Activated gamma-delta T cell treated with anti-CD3 and anti-CD28 coated beads, Interleukin-2, amount 50 U/mL, for 16 hours (primary cell): Measurements from ENCODE around the gene NGFR.

Experiments
- DNase-seq: peaks from one replicate; pipeline ENCODE4 v3.0.0-alpha.2; 2020; ENCODE audit warnings: low read depth

NGFR gene

GRCh38 chr17:49469831-49470810 lies 25.0 kb upstream of the NGFR start:
- no peak for DNase-seq

GRCh38 chr17:49471089-49471683 lies 23.9 kb upstream of the NGFR start:
- DNase-seq, result no peak

- no peak for DNase-seq
Observed at GRCh38 chr17:49471769-49472168, 23.3 kb upstream of the NGFR start.

- DNase-seq, result no peak
Observed at GRCh38 chr17:49472527-49472926, 22.6 kb upstream of the NGFR start.

- no peak for DNase-seq
Observed at GRCh38 chr17:49473900-49474751, 21.0 kb upstream of the NGFR start.

- DNase-seq, result no peak
Observed at GRCh38 chr17:49477709-49478108, 17.4 kb upstream of the NGFR start.

GRCh38 chr17:49480836-49481615 lies 14.1 kb upstream of the NGFR start:
- no peak for DNase-seq

- no peak for DNase-seq
Observed at GRCh38 chr17:49482144-49482817, 12.8 kb upstream of the NGFR start.

- DNase-seq, result no peak
Observed at GRCh38 chr17:49483599-49484509, 11.2 kb upstream of the NGFR start.

GRCh38 chr17:49484588-49484987 lies 10.5 kb upstream of the NGFR start:
- DNase-seq, result no peak

GRCh38 chr17:49486012-49486641 lies 9.0 kb upstream of the NGFR start:
- DNase-seq, result no peak

- DNase-seq, result no peak
Observed at GRCh38 chr17:49487183-49487582, 7.9 kb upstream of the NGFR start.

GRCh38 chr17:49488612-49489011 lies 6.5 kb upstream of the NGFR start:
- DNase-seq, result no peak

GRCh38 chr17:49489348-49489747 lies 5.7 kb upstream of the NGFR start:
- DNase-seq, result no peak

GRCh38 chr17:49490276-49490675 lies 4.8 kb upstream of the NGFR start:
- no peak for DNase-seq

GRCh38 chr17:49491192-49491769 lies 3.8 kb upstream of the NGFR start:
- DNase-seq, result no peak

GRCh38 chr17:49494399-49494985 lies 601 bp upstream of the NGFR start:
- DNase-seq, result no peak

- DNase-seq, result no peak
Observed at GRCh38 chr17:49495842-49496182, 719 bp downstream of the NGFR start.
